Thyroid gland (tissue), 4 donors: Measurements from ENCODE around the gene NBL1. TPM values are rescaled to one million over a fixed set of nuclear protein-coding genes. Genes with fewer than 3 reads are reported as not detected.

Experiments
- DNase-seq, 2 donors: peaks; one replicate each; pipeline ENCODE4 v3.0.0-alpha.2; 2019
- H3K27ac ChIP-seq, 3 donors: fragments of 200-600 bp; sonication (generic); 1 replicate in 2 of 3; 2 replicates in 1 of 3; pipeline ENCODE4 v1.5.1; 2016 to 2019; ENCODE audit warnings: mild to moderate bottlenecking in 1 of 3, moderate library complexity in 1 of 3
- H3K27me3 ChIP-seq: fragments of 200-600 bp; sonication (generic); one replicate; pipeline ENCODE4 v1.5.1; 2019
- H3K36me3 ChIP-seq, 2 donors: fragments of 200-600 bp; sonication (generic); one replicate each; pipeline ENCODE4 v1.5.1; 2016 to 2019
- H3K4me1 ChIP-seq, 2 donors: fragments of 200-600 bp; sonication (generic); one replicate each; pipeline ENCODE4 v1.5.1; 2017 to 2019
- H3K4me3 ChIP-seq, 3 donors: fragments of 200-600 bp; sonication (generic); replicated peaks in 1 of 3; 1 replicate in 2 of 3; 2 replicates in 1 of 3; pipeline ENCODE4 v1.5.1; 2016; ENCODE audit warnings: mild to moderate bottlenecking in 1 of 3
- H3K9me3 ChIP-seq: fragments of 200-600 bp; sonication (generic); one replicate; pipeline ENCODE4 v1.5.1; 2017
- POLR2A ChIP-seq, 2 donors: fragments of 450-650 bp; IDR thresholded peaks; one replicate each; pipeline ENCODE4 v1.6.1; 2017; ENCODE audit warnings: antibody characterized with exemption in 2 of 2, mild to moderate bottlenecking in 2 of 2, moderate library complexity in 1 of 2
- WGBS, 2 donors: methylation state at CpG; one replicate each; pipeline ENCODE4 v1.1.5; 2017; 5-methylcytosine and 5-hydroxymethylcytosine counted together
- intact Hi-C: fragments of 100-400 bp; cut with DNase I; formaldehyde crosslinking; loops from one replicate; pipeline ENCODE4 v1.15.1; 2023
- total RNA-seq, 4 donors: library from RNA; depleted of rRNA; stranded (reverse); fragments of >200 nt; gene quantifications; one replicate each; pipeline ENCODE4 v1.2.3, GENCODE V29; 2016
- TF ChIP-seq, protein P1 (sequence below), 6 experiments: fragments of 200-600 bp in 3 of 6; fragments of 450-650 bp in 3 of 6; sonication (generic) in 3 of 6; IDR thresholded peaks; one replicate each; pipeline ENCODE4 v1.5.1; 2016 to 2019; ENCODE audit warnings: antibody characterized with exemption in 6 of 6, mild to moderate bottlenecking in 2 of 6, inconsistent platforms in 1 of 6, moderate library complexity in 1 of 6

The NBL1 gene
- total RNA-seq, 4 donors from 2014 or later, result 29.4 to 70.4 (median 43.6) TPM

DNA sequence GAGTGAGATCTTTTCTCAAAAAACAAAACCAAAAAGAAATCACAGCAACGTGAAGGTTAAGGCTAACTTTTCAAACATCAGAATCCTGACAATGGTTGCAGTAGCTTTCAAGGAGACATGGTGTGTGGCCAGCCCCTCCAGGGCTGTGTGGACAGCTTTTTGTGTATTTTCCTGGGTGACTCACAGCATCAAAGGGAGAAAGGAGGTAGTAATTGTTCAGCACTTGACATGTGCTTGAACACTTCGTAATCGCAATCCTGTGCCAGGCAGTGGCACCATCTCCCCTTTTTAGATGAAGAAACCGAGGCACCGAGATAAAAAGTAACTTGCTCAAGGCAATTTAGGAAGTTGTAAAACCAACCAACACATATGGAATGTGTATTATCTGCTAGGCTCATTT lies 10.3 kb downstream of the NBL1 start:
- 36 to 63% methylated on average over 5 of the region's 5 CpGs for WGBS, 2 donors

DNA sequence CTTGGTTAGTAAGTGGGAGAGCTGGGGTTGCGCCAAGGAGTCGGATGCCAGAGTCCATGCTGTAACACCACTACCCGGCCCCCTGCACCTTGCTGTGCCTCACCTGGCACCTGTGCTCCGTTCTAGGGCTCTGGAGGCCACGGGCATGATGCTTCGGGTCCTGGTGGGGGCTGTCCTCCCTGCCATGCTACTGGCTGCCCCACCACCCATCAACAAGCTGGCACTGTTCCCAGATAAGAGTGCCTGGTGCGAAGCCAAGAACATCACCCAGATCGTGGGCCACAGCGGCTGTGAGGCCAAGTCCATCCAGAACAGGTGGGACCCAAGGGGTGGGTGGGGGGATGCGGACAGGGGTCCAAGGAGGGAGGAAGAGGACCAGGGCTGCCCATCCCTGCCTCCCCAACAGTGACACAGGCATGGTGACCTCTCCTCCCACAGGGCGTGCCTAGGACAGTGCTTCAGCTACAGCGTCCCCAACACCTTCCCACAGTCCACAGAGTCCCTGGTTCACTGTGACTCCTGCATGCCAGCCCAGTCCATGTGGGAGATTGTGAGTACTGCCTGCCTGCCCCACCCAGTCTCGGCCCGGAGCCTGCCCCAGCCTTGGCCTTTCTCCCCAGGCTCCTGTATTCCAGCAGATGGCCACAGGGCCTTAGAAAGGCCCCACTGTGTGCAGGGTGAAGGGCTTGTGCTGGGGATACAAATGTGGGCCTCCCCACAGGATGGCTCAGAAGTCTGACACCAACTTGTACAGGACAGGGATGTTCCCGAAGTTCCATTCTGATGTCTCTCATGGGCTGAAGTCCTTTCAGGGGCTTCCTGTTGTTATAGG lies 11.0 kb downstream of the NBL1 start:
- intact Hi-C loops, result loop anchor here (5.0 to 10.0 kb wide), 2 partner anchors 268 to 400 kb away; partner anchors contain the start of genes EMC1 and MRTO4
- H3K4me3 ChIP-seq, result no peak overlapping the region
- peak; percentile 80 to 86 for DNase-seq
- no peaks in the 10 kb centered on the region for H3K9me3 ChIP-seq
- TF ChIP-seq, protein P1, sequence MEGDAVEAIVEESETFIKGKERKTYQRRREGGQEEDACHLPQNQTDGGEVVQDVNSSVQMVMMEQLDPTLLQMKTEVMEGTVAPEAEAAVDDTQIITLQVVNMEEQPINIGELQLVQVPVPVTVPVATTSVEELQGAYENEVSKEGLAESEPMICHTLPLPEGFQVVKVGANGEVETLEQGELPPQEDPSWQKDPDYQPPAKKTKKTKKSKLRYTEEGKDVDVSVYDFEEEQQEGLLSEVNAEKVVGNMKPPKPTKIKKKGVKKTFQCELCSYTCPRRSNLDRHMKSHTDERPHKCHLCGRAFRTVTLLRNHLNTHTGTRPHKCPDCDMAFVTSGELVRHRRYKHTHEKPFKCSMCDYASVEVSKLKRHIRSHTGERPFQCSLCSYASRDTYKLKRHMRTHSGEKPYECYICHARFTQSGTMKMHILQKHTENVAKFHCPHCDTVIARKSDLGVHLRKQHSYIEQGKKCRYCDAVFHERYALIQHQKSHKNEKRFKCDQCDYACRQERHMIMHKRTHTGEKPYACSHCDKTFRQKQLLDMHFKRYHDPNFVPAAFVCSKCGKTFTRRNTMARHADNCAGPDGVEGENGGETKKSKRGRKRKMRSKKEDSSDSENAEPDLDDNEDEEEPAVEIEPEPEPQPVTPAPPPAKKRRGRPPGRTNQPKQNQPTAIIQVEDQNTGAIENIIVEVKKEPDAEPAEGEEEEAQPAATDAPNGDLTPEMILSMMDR (IDR thresholded peaks at IDR 0.05), result no peak
- no peak for TF ChIP-seq POLR2A (IDR thresholded peaks at IDR 0.05)
- H3K27ac ChIP-seq, result no peak overlapping the region
- WGBS, 2 donors, result 47 to 51% methylated on average over 5 to 14 of the region's 15 CpGs
- H3K36me3 ChIP-seq, result no peaks in the 10 kb centered on the region
- H3K4me1 ChIP-seq, result peaks cover 10 to 26% of the 10 kb centered on the region in 2 donors
- no peaks in the 10 kb centered on the region for H3K27me3 ChIP-seq

More for the DNA sequence above, 10.3 kb downstream of the NBL1 start:
- no peak overlapping the region for H3K27ac ChIP-seq
- H3K36me3 ChIP-seq, result no peaks in the 10 kb centered on the region
- H3K4me1 ChIP-seq, result peaks cover 10 to 27% of the 10 kb centered on the region in 2 donors
- intact Hi-C loops, result loop anchor here (5.0 to 10.0 kb wide), 2 partner anchors 267 to 400 kb away; partner anchors contain the start of genes EMC1 and MRTO4
- no peaks in the 10 kb centered on the region for H3K9me3 ChIP-seq
- DNase-seq, result no peak
- no peaks in the 10 kb centered on the region for H3K27me3 ChIP-seq
- H3K4me3 ChIP-seq, result no peak overlapping the region
- TF ChIP-seq, protein P1 (IDR thresholded peaks at IDR 0.05), result no peak
- TF ChIP-seq POLR2A (IDR thresholded peaks at IDR 0.05), result no peak

DNA sequence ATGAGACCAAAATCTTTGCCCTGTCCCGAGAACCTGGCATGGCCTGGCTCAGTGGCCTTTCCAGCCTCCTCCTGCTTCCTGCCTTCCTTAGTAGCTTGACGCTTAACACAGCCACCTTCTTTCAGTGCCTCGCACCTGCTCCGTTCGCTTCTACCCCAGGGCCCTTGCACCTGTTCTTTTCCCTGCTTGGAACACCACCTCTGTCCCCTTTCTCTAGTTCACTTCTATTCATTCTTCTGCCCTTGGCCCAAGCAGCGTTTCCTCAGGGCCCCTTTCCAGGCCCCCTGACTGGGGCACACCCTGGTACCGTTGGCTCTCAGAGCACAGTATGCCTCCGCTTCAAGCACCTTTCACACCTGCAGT lies 11.6 kb downstream of the NBL1 start:
- no peak overlapping the region for H3K4me3 ChIP-seq
- TF ChIP-seq, protein P1 (IDR thresholded peaks at IDR 0.05), result no peak
- TF ChIP-seq POLR2A (IDR thresholded peaks at IDR 0.05), result no peak
- no peaks in the 10 kb centered on the region for H3K27me3 ChIP-seq
- 91 to 92% methylated on average over 8 of the region's 8 CpGs for WGBS, 2 donors
- no peak overlapping the region for H3K27ac ChIP-seq
- H3K4me1 ChIP-seq, result peaks cover 5 to 20% of the 10 kb centered on the region in 2 donors
- DNase-seq, result no peak
- intact Hi-C loops, result loop anchor here (10.0 kb wide), 1 partner anchor 401 kb away; the partner anchor contains the start of genes EMC1 and MRTO4
- H3K36me3 ChIP-seq, result no peaks in the 10 kb centered on the region
- H3K9me3 ChIP-seq, result no peaks in the 10 kb centered on the region

DNA sequence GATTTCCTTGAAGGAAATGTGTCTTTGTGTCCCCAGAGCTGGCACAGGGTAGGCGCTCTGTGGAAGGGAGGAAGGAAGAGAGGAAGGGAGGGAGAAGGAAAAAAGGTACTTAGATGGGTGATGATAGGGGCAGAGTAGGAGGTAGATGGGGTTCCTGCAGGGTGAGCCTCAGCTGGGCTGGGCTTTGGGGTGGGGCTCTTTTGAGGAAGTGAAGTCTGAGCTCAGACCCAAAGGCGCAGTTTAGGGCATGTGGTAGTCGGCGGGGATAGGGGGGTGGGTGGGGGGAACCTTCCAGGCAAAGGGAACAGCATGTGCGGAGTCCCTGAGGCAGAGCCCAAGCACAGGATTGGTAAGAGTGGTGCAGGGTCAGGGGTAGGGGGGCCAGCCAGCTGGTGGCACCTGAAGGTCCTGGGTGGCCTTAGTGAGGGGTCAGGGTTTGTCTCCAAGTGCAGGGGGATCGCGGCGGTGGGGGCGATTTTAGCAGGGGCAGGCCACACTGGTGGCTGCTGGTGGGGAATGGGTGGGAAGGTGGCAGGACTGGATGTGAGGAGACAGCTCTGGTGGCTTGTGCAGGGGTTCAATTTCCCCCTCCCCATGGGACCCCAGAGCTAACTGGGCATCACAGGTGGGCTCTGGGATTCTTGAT lies 12.1 kb downstream of the NBL1 start:
- no peak overlapping the region for H3K27ac ChIP-seq
- intact Hi-C loops, result loop anchor here (10.0 kb wide), 1 partner anchor 401 kb away; the partner anchor contains the start of genes EMC1 and MRTO4

More for the DNA sequence above, 12.1 kb downstream of the NBL1 start:
- Histone ChIP-seq H3K4me1 (peaks cover 0 to 15% of the 10 kb centered on the region in 2 donors), H3K27me3 (no peaks in the 10 kb centered on the region), H3K4me3 (no peak overlapping the region), H3K36me3 (no peaks in the 10 kb centered on the region), H3K9me3 (no peaks in the 10 kb centered on the region)
- DNase-seq, result no peak
- WGBS, 2 donors, result 91 to 92% methylated on average over 9 of the region's 9 CpGs
- no peak for TF ChIP-seq POLR2A (IDR thresholded peaks at IDR 0.05)
- TF ChIP-seq, protein P1 (IDR thresholded peaks at IDR 0.05), result no peak
